Naive thymus-derived CD4-positive, alpha-beta T cell (primary cell): ENCODE results near the gene RAB31. TPM values are rescaled to one million over a fixed set of nuclear protein-coding genes. Genes with fewer than 3 reads are reported as not detected.
A peak's percentile ranks its signal among the peaks of the same experiment; 100 is the strongest.

Experiments used
- ATAC-seq: fragments of 150-1000 bp; cut with Tn5 transposase; 2 replicates; pipeline ENCODE4 v1.10.0; 2021; ENCODE audit warnings: mild to moderate bottlenecking, moderate library complexity
- CTCF ChIA-PET: fragments of 350-600 bp; sonication (Branson Sonifier 250); formaldehyde crosslinking; loops from one replicate; lab custom pipeline; 2021; ENCODE audit warnings: antibody characterized with exemption; lab: Charles Lee
- POLR2A ChIA-PET: fragments of 350-600 bp; sonication (Branson Sonifier 250); formaldehyde crosslinking; loops from one replicate; lab custom pipeline; 2021; ENCODE audit warnings: antibody characterized with exemption, inconsistent platforms; lab: Charles Lee
- DNase-seq, 9 donors: peaks; one replicate each; pipeline versions ENCODE4 v3.0.0 to v3.0.0-alpha.2; 2020 to 2022; ENCODE audit warnings: mixed read lengths in 1 of 9
- H3K27ac ChIP-seq: one replicate; pipeline ENCODE4 v1.7.0; 2013; ENCODE audit warnings: mild to moderate bottlenecking, low read depth, low read length, moderate library complexity
- H3K27me3 ChIP-seq, 2 donors: one replicate each; pipeline ENCODE4 v1.7.0; 2013; ENCODE audit warnings: low read length in 2 of 2, mild to moderate bottlenecking in 2 of 2, moderate library complexity in 2 of 2; ENCODE audit not compliant: control insufficient read depth in 2 of 2, insufficient read depth in 2 of 2
- H3K36me3 ChIP-seq, 3 experiments: 1 replicate in 2 of 3; 2 replicates in 1 of 3; pipeline ENCODE4 v1.7.0; 2013; ENCODE audit warnings: low read length in 3 of 3, mild to moderate bottlenecking in 3 of 3, moderate library complexity in 1 of 3; ENCODE audit not compliant: insufficient read depth in 3 of 3, control insufficient read depth in 2 of 3
- H3K4me1 ChIP-seq, 2 donors: one replicate each; pipeline ENCODE4 v1.7.0; 2013; ENCODE audit warnings: low read length in 2 of 2, mild to moderate bottlenecking in 2 of 2, moderate library complexity in 1 of 2; ENCODE audit not compliant: control insufficient read depth in 2 of 2, insufficient read depth in 2 of 2
- H3K4me3 ChIP-seq: 2 replicates; pipeline ENCODE4 v1.7.0; 2013; ENCODE audit warnings: mild to moderate bottlenecking, low read length
- H3K9me3 ChIP-seq, 3 experiments: 1 replicate in 2 of 3; 2 replicates in 1 of 3; pipeline ENCODE4 v1.7.0; 2013; ENCODE audit warnings: low read length in 3 of 3; ENCODE audit not compliant: control insufficient read depth in 2 of 3
- H3K27ac Mint-ChIP-seq, 9 donors: one replicate each; pipeline ENCODE4 v1.8.0; 2020 to 2022; ENCODE audit warnings: mixed read lengths in 9 of 9, mild to moderate bottlenecking in 8 of 9, moderate library complexity in 5 of 9, inconsistent platforms in 2 of 9
- H3K27me3 Mint-ChIP-seq, 5 donors: one replicate each; pipeline ENCODE4 v1.8.0; 2021 to 2022; ENCODE audit warnings: mixed read lengths in 5 of 5, mild to moderate bottlenecking in 1 of 5
- H3K36me3 Mint-ChIP-seq, 5 donors: one replicate each; pipeline ENCODE4 v1.8.0; 2020 to 2022; ENCODE audit warnings: mixed read lengths in 5 of 5, mild to moderate bottlenecking in 3 of 5, inconsistent platforms in 1 of 5
- H3K4me1 Mint-ChIP-seq, 7 donors: one replicate each; pipeline ENCODE4 v1.8.0; 2020 to 2022; ENCODE audit warnings: mixed read lengths in 7 of 7, mild to moderate bottlenecking in 3 of 7, inconsistent platforms in 1 of 7
- H3K4me3 Mint-ChIP-seq, 10 donors: one replicate each; pipeline ENCODE4 v1.8.0; 2020 to 2022; ENCODE audit warnings: mild to moderate bottlenecking in 10 of 10, mixed read lengths in 10 of 10, moderate library complexity in 6 of 10, inconsistent platforms in 2 of 10
- H3K9me3 Mint-ChIP-seq, 11 donors: one replicate each; pipeline ENCODE4 v1.8.0; 2020 to 2022; ENCODE audit warnings: mixed read lengths in 11 of 11, mild to moderate bottlenecking in 4 of 11, inconsistent platforms in 1 of 11, moderate library complexity in 1 of 11
- intact Hi-C, 2 donors: fragments of 100-400 bp; cut with micrococcal nuclease; formaldehyde crosslinking; loops; one replicate each; pipeline ENCODE4 v1.15.1; 2023
- polyA plus RNA-seq, 2 donors: library from polyadenylated mRNA; unstranded; fragments of 300-500 nt; fragmentation: Illumina TruSeq; gene quantifications; one replicate each; pipeline ENCODE4 v1.2.3, GENCODE V29; 2021
- total RNA-seq, 6 experiments: library from RNA in 5 of 6; stranded (reverse) in 5 of 6; gene quantifications; 1 replicate in 5 of 6; 2 replicates in 1 of 6; pipeline ENCODE4 v1.2.3 and lab custom pipeline; 2021 to 2026

The RAB31 gene
- total and polyA plus RNA-seq, 7 experiments from 2014 or later = 0.41 to 48.6 (median 2.3) TPM

- Histone ChIP-seq H3K4me3 (no peak overlapping the region), H3K27ac (no peak overlapping the region), H3K36me3 (no peaks in the 10 kb centered on the region), H3K4me1 (no peaks in the 10 kb centered on the region), H3K9me3 (no peaks in the 10 kb centered on the region), H3K27me3 (no peaks in the 10 kb centered on the region)
- ATAC-seq (peak; percentile 65), DNase-seq (no peak)
- no peak overlapping the region for H3K27ac Mint-ChIP-seq
- H3K4me1 Mint-ChIP-seq = peaks cover 0 to 10% (median 0%) of the 10 kb centered on the region in 7 donors
- intact Hi-C loops = no loop called here
- no peaks in the 10 kb centered on the region for H3K36me3 Mint-ChIP-seq
- CTCF ChIA-PET = no interaction called here
- peaks cover 12 to 33% (median 20%) of the 10 kb centered on the region in 5 donors for H3K27me3 Mint-ChIP-seq
- H3K9me3 Mint-ChIP-seq = peaks cover 0 to 1% (median 0%) of the 10 kb centered on the region in 11 donors
- POLR2A ChIA-PET = no interaction called here
- H3K4me3 Mint-ChIP-seq = no peak overlapping the region
Observed at GRCh38 chr18:9758624-9759075, 50.5 kb downstream of the RAB31 start.

GRCh38 chr18:9760641-9761040, 52.5 kb downstream of the RAB31 start:
- no peaks in the 10 kb centered on the region for H3K27me3 ChIP-seq
- H3K9me3 Mint-ChIP-seq = peaks cover 0 to 3% (median 0%) of the 10 kb centered on the region in 11 donors
- peaks cover 0 to 10% (median 0%) of the 10 kb centered on the region in 7 donors for H3K4me1 Mint-ChIP-seq
- H3K27ac Mint-ChIP-seq = no peak overlapping the region
- no peaks in the 10 kb centered on the region for H3K4me1 ChIP-seq
- intact Hi-C loops = no loop called here
- ATAC-seq = no peak
- H3K4me3 Mint-ChIP-seq = no peak overlapping the region
- POLR2A ChIA-PET = no interaction called here
- no peak overlapping the region for H3K4me3 ChIP-seq
- CTCF ChIA-PET = interaction anchor here (0.6 kb wide), 1 partner anchor 30 kb away, joined by 3 read pairs; no protein-coding TSS in a partner anchor
- H3K27me3 Mint-ChIP-seq = peaks cover 10 to 32% (median 18%) of the 10 kb centered on the region in 5 donors
- H3K27ac ChIP-seq = no peak overlapping the region
- no peaks in the 10 kb centered on the region for H3K36me3 ChIP-seq
- no peaks in the 10 kb centered on the region for H3K36me3 Mint-ChIP-seq
- DNase-seq = no peak
- no peaks in the 10 kb centered on the region for H3K9me3 ChIP-seq

- CTCF ChIA-PET = no interaction called here
- peaks cover 10 to 27% (median 14%) of the 10 kb centered on the region in 5 donors for H3K27me3 Mint-ChIP-seq
- H3K4me1 ChIP-seq = no peaks in the 10 kb centered on the region
Observed at GRCh38 chr18:9762526-9762925, 54.4 kb downstream of the RAB31 start.

GRCh38 chr18:9763157-9763556, 55.1 kb downstream of the RAB31 start:
- CTCF ChIA-PET = no interaction called here
- H3K4me3 Mint-ChIP-seq = no peak overlapping the region
- H3K4me3 ChIP-seq = no peak overlapping the region

More at GRCh38 chr18:9762526-9762925, 54.4 kb downstream of the RAB31 start:
- H3K27me3 ChIP-seq = no peaks in the 10 kb centered on the region
- Mint-ChIP-seq H3K9me3 (peaks cover 0 to 3% (median 0%) of the 10 kb centered on the region in 11 donors), H3K36me3 (no peaks in the 10 kb centered on the region), H3K4me3 (no peak overlapping the region), H3K27ac (no peak overlapping the region), H3K4me1 (peaks cover 0 to 10% (median 0%) of the 10 kb centered on the region in 7 donors)
- no peaks in the 10 kb centered on the region for H3K9me3 ChIP-seq
- POLR2A ChIA-PET = no interaction called here
- H3K36me3 ChIP-seq = no peaks in the 10 kb centered on the region
- DNase-seq (no peak), ATAC-seq (peak; percentile 54)
- no peak overlapping the region for H3K27ac ChIP-seq
- no peak overlapping the region for H3K4me3 ChIP-seq
- intact Hi-C loops = no loop called here

GRCh38 chr18:9764011-9764481, 55.9 kb downstream of the RAB31 start:
- no peak overlapping the region for H3K27ac ChIP-seq

More at GRCh38 chr18:9763157-9763556, 55.1 kb downstream of the RAB31 start:
- Histone ChIP-seq H3K27me3 (no peaks in the 10 kb centered on the region), H3K4me1 (no peaks in the 10 kb centered on the region), H3K36me3 (no peaks in the 10 kb centered on the region), H3K9me3 (no peaks in the 10 kb centered on the region), H3K27ac (no peak overlapping the region)
- no peak for ATAC-seq
- Mint-ChIP-seq H3K27me3 (peaks cover 9 to 23% (median 14%) of the 10 kb centered on the region in 5 donors), H3K9me3 (peaks cover 0 to 3% (median 0%) of the 10 kb centered on the region in 11 donors), H3K27ac (no peak overlapping the region), H3K4me1 (peaks cover 0 to 7% (median 0%) of the 10 kb centered on the region in 7 donors), H3K36me3 (no peaks in the 10 kb centered on the region)
- intact Hi-C loops = no loop called here
- no peak for DNase-seq
- POLR2A ChIA-PET = no interaction called here

GRCh38 chr18:9765501-9765900, 57.4 kb downstream of the RAB31 start:
- Mint-ChIP-seq H3K9me3 (peaks cover 0 to 3% (median 0%) of the 10 kb centered on the region in 11 donors), H3K27me3 (peaks cover 6 to 17% (median 8%) of the 10 kb centered on the region in 5 donors), H3K4me1 (no peaks in the 10 kb centered on the region), H3K27ac (no peak overlapping the region), H3K36me3 (no peaks in the 10 kb centered on the region), H3K4me3 (no peak overlapping the region)
- no peaks in the 10 kb centered on the region for H3K27me3 ChIP-seq
- intact Hi-C loops = no loop called here
- H3K36me3 ChIP-seq = no peaks in the 10 kb centered on the region
- no peak for ATAC-seq
- no peak overlapping the region for H3K4me3 ChIP-seq
- H3K27ac ChIP-seq = no peak overlapping the region
- H3K4me1 ChIP-seq = no peaks in the 10 kb centered on the region
- no peak for DNase-seq
- no peaks in the 10 kb centered on the region for H3K9me3 ChIP-seq
- ChIA-PET CTCF (no interaction called here), POLR2A (no interaction called here)

More at GRCh38 chr18:9764011-9764481, 55.9 kb downstream of the RAB31 start:
- ATAC-seq = no peak
- no peaks in the 10 kb centered on the region for H3K9me3 ChIP-seq
- H3K36me3 ChIP-seq = no peaks in the 10 kb centered on the region
- Mint-ChIP-seq H3K9me3 (peaks cover 0 to 3% (median 0%) of the 10 kb centered on the region in 11 donors), H3K36me3 (no peaks in the 10 kb centered on the region), H3K27me3 (peaks cover under 1 to 17% (median 11%) of the 10 kb centered on the region in 5 donors), H3K27ac (no peak overlapping the region), H3K4me1 (no peaks in the 10 kb centered on the region), H3K4me3 (no peak overlapping the region)
- intact Hi-C loops = no loop called here
- H3K4me3 ChIP-seq = no peak overlapping the region
- ChIA-PET POLR2A (no interaction called here), CTCF (no interaction called here)
- H3K4me1 ChIP-seq = no peaks in the 10 kb centered on the region
- no peaks in the 10 kb centered on the region for H3K27me3 ChIP-seq
- no peak for DNase-seq

- Histone ChIP-seq H3K4me3 (no peak overlapping the region), H3K27ac (no peak overlapping the region), H3K9me3 (no peaks in the 10 kb centered on the region), H3K36me3 (no peaks in the 10 kb centered on the region), H3K4me1 (no peaks in the 10 kb centered on the region), H3K27me3 (no peaks in the 10 kb centered on the region)
- H3K9me3 Mint-ChIP-seq = peaks cover 0 to 3% (median 0%) of the 10 kb centered on the region in 11 donors
- peaks cover under 1 to 14% (median 8%) of the 10 kb centered on the region in 5 donors for H3K27me3 Mint-ChIP-seq
- DNase-seq (no peak), ATAC-seq (no peak)
- POLR2A ChIA-PET = no interaction called here
- intact Hi-C loops = no loop called here
- H3K4me1 Mint-ChIP-seq = no peaks in the 10 kb centered on the region
- H3K27ac Mint-ChIP-seq = no peak overlapping the region
- H3K36me3 Mint-ChIP-seq = no peaks in the 10 kb centered on the region
- H3K4me3 Mint-ChIP-seq = no peak overlapping the region
- CTCF ChIA-PET = no interaction called here
Observed at GRCh38 chr18:9766076-9766481, 58.0 kb downstream of the RAB31 start.
